Measurements from ENCODE around the gene TOX3.

The TOX3 gene

DNA sequence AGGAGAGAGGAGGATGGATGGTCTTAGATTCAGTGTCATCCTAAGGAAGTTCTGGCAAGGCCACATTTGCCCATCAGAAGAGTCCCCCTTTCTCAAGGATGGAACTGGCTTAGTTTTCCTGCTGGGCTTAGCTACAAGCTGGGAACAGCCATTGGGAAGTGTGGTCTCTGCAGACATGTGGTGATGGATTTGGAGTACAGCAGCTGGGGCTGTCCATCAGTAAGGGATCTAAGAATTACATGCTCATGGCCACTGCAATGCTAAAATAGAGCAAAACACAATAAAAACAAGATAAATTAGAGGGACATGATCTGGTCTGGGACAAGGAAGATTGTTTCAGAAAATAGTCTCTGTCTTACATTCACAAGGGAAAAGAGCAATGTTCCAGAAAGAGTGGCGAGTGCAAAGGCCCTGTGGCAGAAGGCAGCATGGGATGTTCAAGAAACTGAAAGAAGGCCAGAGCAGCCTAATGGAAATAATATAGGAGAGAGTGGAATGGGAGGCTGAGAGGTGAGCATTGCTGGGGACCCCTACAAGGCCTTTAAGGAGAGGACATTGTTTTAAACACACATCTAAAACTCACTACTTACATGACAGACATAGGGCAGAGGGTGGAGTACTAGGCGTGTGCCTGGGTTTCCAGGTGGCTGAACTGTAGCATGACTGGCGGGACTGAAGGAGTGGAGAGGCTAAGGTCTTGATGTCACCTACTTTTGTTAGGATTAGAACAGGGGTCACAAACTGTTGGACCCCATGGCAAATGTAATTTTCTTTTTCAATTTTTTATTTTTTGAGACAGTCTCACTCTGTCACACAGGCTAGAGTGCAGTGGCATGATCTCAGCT lies 17.0 kb upstream of the TOX3 start:
- no peak for DNase-seq (ENCODE audit: low read depth)

DNA sequence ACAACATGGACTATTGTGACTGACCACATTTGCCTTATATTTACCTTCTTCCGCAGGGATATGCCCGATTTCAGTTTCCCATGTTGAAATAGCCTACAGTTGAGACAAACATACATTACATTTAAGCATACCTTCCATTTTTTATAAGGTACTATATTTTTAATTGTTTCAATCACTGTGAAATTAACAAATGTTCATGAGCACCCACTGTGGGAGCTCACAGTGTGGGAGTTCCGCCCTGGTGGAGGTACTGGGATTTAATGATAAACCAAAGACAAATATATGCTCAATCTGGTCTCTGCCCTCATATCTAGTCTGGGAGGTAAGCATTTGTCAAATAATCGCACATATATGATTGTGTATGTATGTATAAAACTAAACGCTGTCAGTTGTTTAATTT lies 15.8 kb upstream of the TOX3 start:
- no peak for DNase-seq (ENCODE audit: low read depth)

DNA sequence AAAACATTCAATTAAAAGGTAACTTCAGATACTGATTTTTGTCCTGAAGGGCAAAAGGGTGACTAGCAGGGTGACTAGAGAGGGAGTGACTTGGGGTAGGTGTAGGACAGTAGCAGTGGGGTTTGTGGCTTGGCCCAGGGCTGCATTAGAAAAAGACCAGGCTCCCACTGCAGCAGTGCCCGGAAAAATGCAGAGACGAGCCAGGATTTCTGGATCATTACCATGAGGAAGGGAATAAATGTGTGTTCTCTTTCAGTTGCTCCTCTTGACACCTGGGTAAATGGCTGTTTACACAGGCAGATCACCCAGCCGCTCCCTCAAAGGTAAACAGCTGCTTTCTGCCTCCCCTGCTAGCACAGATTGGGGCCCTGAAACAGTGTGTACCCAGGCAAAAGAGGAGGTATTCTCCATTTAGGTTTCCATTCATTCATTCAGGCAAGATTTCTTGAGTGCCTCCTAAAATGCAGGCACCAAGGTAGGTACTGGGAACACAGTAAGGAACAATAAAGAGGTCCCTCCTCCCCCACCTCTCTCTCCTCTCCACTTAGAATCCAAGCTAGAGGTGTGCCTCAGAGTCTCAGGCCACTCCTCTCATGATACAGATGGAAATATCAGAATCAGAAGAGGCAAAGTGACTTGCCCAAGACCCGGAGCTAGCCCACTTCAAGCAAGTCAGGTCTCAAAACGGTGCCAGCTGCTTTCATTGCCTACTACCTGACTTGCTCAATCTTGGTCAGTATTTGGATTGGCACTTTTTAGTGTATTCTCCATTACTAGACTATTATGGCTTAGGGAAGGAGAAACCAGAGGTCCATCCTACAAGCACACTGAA lies 15.2 kb upstream of the TOX3 start:
- DNase-seq (ENCODE audit: low read depth) = no peak

DNA sequence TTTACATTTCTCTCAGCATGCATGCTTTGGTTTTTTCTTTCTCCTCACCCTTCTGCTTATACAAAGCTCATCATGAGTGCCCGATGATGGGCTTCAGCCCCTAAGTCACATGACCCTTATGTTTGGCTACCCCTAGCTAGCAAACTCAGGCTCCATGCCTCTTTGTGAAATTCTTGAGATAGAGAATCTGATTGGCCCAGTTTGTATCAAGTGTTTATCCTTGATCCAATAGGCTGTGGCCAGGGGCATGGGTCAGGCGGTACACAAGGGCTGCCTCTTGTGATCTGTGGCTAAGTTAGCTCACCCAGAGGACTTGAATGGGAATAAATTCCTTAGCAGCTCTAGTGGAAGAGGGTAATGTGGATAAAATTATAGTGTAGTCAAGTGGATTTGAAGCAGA lies 11.5 kb upstream of the TOX3 start:
- no peak for DNase-seq (ENCODE audit: low read depth)

DNA sequence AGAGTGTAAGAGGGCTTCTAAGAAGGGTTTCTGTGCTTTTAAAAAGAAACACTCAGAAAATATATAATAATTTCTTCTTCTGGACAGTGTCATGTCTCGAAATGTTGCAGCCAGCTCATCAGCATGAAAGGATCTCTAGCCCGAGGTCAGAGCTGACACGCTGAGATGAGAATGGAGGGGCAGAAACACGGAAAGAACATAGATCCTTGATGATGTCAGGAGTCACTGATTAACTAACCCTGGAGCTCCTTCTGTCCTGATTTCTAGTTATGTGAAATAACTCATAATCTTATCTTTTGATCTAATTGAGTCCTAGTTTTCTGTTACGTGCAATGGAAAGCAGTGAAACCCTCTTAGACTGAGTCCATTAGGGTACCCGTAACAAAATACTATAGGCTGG lies 10.3 kb upstream of the TOX3 start:
- DNase-seq (ENCODE audit: low read depth) = no peak

DNA sequence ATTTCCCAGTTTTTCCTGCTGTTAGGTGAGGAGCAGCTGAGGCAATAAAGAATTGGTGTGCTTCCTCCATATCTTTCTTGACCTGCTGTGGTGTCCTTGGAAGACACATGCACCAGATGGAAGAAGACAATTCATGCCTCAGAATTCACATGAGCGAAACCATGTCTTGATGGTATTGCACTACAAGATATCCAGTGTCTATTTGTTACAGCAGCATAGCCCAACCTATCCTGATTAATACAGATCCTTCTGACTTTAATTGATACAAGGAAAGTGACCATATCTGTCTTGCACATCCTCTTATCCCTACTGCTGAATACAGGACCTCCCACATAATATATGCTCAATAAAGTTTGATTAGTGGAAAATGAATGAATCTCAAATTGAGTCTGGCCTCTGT lies 9.1 kb upstream of the TOX3 start:
- DNase-seq (ENCODE audit: low read depth) = no peak

DNA sequence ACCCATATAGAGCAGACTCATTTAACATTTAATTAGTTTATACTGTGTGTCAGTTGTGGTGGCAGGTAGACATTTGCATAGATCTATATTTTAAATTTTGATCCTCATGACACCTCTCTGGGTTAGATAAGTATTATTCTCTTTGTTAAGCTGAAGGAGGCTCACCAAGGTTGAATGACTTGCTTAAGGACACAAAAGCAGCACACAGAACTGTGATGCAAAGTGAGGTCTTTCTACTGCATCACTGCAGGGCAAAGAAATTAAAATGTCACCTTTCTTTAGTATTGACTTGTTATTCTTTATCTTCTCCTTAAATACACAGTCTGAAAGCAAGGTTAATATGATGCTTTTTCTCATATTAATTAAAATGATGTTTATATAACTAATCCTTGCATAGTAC lies 8.6 kb upstream of the TOX3 start:
- DNase-seq (ENCODE audit: low read depth) = no peak

DNA sequence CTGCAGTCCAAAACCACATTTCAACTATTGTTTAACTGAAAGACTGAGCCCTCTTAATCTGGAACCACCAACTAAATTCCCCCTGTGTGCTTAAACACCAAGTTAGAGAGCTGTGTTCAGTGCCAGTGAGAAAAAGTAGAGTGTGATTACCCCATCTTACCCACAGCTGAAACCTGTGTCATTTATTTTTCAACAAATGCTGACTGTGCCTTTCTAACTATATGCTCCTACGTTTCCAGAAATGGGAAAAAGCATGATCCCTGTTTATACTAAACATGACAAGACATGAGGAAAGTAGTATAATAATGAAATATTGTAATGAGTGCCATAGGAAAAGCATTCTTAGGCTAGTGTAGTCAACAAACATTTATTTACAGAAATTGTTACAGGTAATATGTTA lies 7.4 kb upstream of the TOX3 start:
- no peak for DNase-seq (ENCODE audit: low read depth)

DNA sequence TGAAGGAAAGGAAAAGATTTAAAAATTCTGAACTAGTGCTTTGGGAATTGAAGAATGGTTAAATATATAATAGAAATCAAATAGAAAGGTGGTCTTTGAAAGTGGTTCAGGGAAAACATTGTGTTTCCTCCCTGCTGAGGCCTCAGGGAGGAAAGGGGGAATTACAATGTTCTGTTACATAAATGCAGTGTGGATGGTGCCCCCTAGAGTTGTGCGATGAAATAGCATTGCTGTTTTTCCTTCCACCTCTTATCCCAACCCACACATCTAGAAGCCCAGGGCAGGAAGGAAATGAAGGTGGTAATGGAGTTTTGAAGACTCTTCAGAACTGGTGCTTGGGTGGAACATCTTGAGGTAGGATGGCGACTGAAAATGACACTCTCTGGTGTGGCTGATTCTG lies 6.4 kb upstream of the TOX3 start:
- no peak for DNase-seq (ENCODE audit: low read depth)

DNA sequence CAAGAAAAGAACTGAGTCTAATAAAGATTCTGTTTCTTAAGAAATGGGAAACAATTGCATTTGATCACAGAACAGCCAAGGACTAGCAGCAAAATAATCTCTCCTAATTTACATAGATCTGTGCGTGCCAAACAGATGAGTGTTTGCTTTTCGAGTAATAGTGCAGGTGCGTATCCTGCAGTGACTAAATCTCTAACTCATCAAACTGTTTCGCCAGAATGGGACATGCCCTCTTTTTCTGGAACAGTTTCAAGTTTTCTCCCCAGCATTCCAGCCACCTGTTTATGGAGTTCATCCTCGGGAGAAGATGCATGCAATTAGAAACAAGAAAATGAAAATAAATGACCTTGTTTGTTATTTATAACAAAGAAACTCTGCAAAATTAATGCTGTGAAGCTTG lies 5.7 kb upstream of the TOX3 start:
- no peak for DNase-seq (ENCODE audit: low read depth)

DNA sequence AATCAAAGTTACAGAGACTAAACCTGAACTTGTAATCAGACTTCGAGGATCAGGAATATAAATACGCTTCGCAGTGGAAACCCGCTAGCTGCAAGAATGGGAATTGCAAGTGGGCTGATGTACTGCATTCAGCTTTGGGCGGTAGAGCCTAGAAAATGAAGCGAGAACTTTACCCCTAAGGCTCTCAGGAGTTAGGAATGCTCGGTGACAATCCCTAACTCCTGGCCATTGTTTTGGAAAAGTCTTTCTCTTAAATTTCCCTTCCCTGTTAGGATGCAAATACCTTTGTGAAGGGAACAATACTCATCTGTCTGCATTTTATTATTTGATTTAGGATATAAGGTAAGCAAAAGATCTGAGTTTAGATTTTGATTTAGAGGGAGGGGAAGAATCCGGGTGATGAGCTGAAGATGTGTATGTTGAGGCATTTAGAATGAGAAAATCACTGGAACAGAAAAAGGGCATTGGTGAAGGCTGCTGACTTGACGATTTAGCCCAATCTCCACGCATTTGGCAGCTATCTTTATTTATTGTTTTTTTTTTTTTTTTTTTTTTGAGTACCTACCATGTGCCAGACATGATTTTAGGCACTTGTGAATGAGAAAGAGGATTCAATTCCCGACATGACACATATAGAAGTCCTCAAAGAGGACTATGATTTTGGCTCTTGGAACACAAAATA lies 2.2 kb upstream of the TOX3 start:
- DNase-seq (ENCODE audit: low read depth) = no peak

DNA sequence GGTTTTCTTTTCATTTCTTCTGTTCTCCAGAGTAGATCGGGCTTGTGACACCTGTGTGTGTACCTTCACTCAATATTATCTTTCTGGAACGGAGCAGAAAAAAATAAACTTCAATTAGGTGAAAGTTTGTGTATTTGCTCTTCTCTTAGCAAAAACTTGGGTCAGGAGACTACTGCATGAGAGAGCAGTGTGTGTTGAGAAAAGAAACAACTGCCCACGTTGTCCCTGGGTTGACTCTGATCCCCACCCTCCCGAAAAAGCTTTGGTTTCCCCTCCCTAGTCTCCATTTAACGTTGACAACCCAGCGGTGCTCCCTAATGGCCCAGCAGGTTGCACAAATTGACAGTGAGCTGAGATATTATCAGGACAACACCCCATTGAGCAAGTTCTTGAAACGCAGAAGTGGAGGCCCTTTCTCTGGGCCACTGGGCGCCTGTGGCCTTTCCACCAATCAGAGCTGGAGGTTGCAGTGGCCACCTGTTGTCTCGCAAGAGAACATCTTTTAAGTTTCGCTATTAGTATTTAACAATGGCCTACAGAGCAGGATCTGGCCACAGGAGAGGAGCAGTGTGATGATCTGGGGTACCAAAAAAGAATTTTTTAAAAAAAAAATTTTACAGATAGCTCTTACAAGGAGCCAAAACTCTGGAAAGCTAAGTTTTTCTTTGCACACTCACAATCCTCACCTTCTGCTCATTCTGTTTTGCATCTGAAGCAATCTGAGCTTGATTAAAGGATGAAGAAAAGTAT lies 1.5 kb upstream of the TOX3 start:
- no peak for DNase-seq (ENCODE audit: low read depth)

DNA sequence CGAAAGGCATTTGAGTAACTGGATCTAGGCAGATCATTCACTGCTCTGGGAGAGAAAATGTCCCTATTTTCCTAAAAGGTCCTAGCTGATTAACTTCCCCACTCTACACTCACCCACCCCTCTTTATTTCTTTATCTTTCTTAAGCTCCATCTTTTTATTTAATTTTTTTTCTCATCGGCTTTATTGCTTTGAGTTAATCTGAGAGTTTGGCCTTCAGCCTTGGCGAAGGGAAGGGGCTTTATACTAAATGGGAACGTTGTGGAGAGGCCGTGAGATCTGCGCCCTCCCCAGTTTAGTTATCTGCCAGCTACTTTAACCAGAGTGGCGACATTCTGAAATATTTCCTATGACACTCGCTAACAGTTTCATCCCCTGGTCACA lies 882 bp upstream of the TOX3 start:
- no peak for DNase-seq (ENCODE audit: low read depth)

DNA sequence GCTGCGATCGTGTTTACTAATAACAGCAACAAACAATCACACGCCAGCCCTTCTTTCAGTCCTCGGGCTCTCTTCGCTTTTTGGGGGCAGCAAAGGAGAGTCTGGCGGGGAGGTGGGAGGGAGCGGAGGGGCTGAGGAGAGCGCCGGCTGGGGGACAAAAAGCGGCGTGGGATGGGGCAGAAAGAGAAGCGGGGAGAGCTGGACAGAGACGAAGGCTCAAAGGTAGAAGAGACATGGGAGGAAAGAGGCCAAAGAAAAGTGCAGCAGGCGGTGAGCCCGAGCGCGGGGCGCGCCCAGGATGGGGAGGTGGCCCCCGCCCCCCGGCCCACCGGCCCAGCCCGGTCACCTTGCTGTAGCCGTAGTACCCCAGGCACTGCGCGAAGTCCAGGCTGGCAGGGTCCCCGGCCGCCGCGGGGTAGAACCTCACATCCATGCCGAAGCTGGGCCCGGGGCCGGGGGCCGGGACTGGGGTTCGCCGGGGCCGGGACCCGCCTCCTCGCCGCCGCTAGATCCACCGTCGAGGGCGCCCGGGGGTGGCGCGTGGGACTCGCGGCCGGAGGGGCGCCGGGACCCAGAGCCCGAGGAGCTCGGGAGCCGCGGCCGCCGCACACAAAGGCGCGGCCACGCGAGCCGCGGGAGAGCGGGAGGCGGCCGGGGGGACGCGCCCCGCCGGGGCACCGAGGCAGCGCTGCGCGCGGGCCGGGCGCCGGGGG lies 496 bp downstream of the TOX3 start:
- no peak for DNase-seq (ENCODE audit: low read depth)

DNA sequence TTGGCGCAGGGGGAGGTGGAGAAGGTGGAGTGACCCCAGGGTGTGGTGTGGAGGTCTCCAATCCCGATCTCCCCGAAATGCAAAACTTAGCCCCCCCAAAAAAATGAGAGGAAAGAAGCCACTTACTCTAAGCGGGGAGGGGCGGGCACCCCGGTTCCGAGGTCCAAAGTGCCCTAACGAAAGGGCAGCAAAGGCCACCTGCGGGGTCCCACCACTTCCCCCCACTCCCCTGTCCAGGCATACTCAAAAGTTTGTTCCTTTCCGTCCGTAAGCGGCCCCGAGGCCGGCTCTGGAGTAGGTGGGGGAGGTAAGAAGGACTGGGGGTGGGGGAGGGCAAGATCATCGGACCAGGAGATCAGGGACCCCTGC lies 1.1 kb downstream of the TOX3 start:
- DNase-seq (ENCODE audit: low read depth) = no peak

DNA sequence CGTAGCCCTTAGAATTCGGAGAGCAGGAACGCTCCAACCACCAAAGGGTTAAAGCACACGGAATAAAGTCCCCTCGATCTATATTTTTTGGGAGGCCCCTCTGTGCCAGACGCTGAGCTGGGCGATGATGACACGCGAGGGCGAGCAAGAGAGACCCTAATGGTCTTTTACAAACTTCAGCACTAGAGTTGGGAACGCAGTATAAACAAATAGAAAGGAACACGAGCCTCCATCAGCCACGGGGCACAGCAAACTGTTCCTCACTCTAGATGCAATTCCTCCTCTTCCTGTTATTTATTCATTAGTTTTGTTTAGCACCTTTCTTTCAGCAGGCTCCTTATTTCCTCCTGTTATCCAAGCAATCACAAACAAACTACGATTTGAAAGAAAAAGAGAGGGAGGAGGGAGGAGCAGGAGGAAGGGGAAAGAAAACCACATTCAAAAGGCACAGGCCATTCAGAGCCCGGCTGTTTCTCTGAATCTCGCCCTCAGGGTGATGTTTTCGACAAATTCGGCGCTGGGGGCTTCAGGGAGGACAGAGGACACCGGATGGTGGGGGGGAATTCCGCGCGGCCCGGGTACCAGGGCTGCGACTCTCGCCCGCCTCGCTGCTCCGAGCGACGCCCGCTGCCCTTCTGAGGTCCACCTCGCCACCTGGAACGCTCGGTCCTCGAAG lies 1.6 kb downstream of the TOX3 start:
- no peak for DNase-seq (ENCODE audit: low read depth)

DNA sequence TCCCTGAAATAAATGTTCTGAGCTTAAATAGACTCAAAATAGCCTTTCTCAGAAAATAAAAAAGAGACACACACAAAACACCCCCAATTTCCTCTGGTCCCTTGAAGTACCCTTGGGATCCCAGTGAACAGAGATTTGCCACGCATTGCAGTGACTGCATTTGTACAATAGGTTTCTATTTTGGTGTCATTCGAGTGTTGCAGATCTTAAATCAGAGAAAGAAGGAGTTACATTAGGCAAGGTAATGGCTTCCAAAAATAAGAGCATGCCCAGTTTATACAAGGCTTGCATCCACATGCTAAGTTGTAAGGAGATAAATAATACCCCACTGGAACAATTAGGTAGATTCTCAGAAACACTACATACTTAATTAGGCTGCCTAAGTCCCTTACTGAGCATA lies 2.2 kb downstream of the TOX3 start:
- no peak for DNase-seq (ENCODE audit: low read depth)

DNA sequence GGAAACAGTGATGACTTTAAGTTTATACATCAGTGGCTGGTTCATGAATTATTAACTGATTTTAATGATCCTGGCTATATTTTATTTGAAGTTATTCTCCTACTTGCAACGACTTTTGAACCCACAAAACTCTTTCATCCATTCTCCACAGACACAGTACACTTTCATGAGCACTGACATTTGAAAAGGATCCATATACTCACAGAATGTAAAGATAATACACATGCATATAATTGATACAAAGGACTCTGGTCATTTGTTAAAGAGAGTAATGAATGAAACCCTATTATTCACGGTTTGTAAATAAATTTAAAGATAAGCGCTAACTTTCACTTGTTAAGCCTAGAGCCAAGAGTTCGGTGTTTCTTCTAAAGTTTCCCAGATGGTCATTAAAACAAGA lies 3.3 kb downstream of the TOX3 start:
- no peak for DNase-seq (ENCODE audit: low read depth)

DNA sequence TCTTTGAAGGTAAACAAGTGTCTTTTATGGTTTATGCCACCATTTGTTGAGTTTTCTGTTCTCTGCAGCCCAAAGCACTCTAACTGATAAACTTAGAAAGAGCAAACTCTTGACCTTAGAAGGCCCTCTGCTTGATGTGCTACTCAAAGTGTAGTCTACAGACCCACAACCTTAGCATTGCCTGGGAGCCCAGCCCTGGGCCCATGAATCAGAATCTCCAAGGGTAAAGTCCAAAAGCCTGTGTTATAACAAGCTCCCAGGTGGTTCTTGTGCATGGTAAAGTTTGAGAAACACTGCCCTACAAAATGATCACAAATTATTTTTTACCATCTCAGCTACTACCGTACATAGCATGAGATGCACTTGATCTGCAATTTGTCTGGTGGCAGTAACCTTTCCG lies 6.0 kb downstream of the TOX3 start:
- DNase-seq (ENCODE audit: low read depth) = no peak

DNA sequence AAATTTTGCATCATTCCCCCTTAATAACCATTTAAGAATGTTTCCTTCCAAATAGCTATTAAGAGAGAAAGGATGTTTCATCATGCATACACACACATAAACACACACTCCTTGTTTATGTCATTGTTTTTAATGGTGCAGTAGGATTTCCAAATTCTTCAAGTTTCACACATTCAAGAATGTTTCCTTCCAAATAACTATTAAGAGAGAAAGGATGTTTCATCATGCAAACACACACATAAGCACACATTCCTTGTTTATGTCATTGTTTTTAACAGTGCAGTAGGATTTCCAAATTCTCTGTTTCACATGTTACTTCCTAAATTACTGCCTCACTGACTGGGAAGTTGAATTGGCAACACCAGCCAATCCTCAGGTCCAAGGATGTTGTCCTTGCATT lies 7.8 kb downstream of the TOX3 start:
- DNase-seq (ENCODE audit: low read depth) = no peak

DNA sequence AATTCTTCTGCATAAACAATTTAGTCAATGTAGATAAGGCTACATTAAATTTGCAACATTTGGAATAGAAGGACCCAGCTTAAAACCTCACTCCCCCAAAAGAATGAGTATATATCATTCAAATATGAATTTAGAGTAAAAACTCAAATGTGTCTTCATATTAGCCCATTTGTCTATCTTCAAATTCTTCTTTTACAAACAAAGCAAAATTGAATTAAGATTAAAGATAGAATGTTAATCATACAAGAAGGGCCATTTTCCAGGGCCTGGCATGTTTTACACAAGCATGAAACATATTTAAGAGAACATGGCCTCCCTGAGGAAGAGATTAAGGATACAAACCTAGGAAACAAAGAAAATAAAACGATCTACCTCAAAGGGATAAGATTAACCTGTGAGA lies 8.4 kb downstream of the TOX3 start:
- no peak for DNase-seq (ENCODE audit: low read depth)

All from fibroblast of the conjunctiva (primary cell).